Mesenchymal stem cell (in vitro differentiated cells and primary cell): ENCODE data around the gene PRR18.

Experiments
- DNase-seq: peaks from one replicate; pipeline ENCODE4 v3.0.0-alpha.2; 2013
- H2AFZ ChIP-seq: one replicate; pipeline ENCODE4 v1.6.1; 2013; ENCODE audit warnings: low read depth, mild to moderate bottlenecking, control low read depth, inconsistent platforms, low read length, moderate library complexity
- H2AK5ac ChIP-seq: 2 replicates; pipeline ENCODE4 v1.6.1; 2013; ENCODE audit warnings: low read length, moderate library complexity, mild to moderate bottlenecking, inconsistent platforms; ENCODE audit not compliant: severe bottlenecking
- H2BK120ac ChIP-seq: one replicate; pipeline ENCODE4 v1.6.1; 2013; ENCODE audit warnings: low read depth, mild to moderate bottlenecking, inconsistent platforms, low read length, moderate library complexity
- H2BK12ac ChIP-seq, 2 experiments: one replicate each; pipeline ENCODE4 v1.6.1; 2013; ENCODE audit warnings: inconsistent platforms in 2 of 2, low read length in 2 of 2, mild to moderate bottlenecking in 2 of 2, moderate library complexity in 2 of 2, control low read depth in 1 of 2
- H2BK15ac ChIP-seq: one replicate; pipeline ENCODE4 v1.6.1; 2013; ENCODE audit warnings: mild to moderate bottlenecking, low read depth, inconsistent platforms; ENCODE audit not compliant: poor library complexity, severe bottlenecking
- H2BK5ac ChIP-seq: 2 replicates; pipeline ENCODE4 v1.6.1; 2013; ENCODE audit warnings: low read depth, mild to moderate bottlenecking, low read length, control low read depth, inconsistent platforms; ENCODE audit not compliant: poor library complexity, severe bottlenecking
- H3K14ac ChIP-seq, 2 experiments: one replicate each; pipeline ENCODE4 v1.6.1; 2013; ENCODE audit warnings: inconsistent platforms in 2 of 2, low read length in 2 of 2, control low read depth in 1 of 2, mild to moderate bottlenecking in 1 of 2, moderate library complexity in 1 of 2
- H3K18ac ChIP-seq, 2 experiments: one replicate each; pipeline ENCODE4 v1.6.1; 2013; ENCODE audit warnings: inconsistent platforms in 2 of 2, low read length in 2 of 2, control low read depth in 1 of 2, low read depth in 1 of 2, mild to moderate bottlenecking in 1 of 2
- H3K23ac ChIP-seq, 2 experiments: one replicate each; pipeline ENCODE4 v1.6.1; 2013; ENCODE audit warnings: inconsistent platforms in 2 of 2, low read length in 2 of 2, mild to moderate bottlenecking in 2 of 2, moderate library complexity in 2 of 2, control low read depth in 1 of 2
- H3K27ac ChIP-seq: 2 replicates; pipeline ENCODE4 v1.5.1; 2013; ENCODE audit warnings: mild to moderate bottlenecking, moderate library complexity, low read length, control low read depth, inconsistent platforms; ENCODE audit not compliant: poor library complexity, severe bottlenecking
- H3K27me3 ChIP-seq, 2 experiments: 2 replicates each; pipeline versions ENCODE4 v1.6.1 to v1.7.0; 2013; ENCODE audit warnings: low read length in 2 of 2, mild to moderate bottlenecking in 2 of 2, moderate library complexity in 2 of 2, control low read depth in 1 of 2, inconsistent platforms in 1 of 2; ENCODE audit not compliant: control insufficient read depth in 1 of 2, insufficient read depth in 1 of 2
- H3K36me3 ChIP-seq, 2 experiments: 2 replicates each; pipeline versions ENCODE4 v1.6.1 to v1.7.0; 2013; ENCODE audit warnings: low read length in 2 of 2, control low read depth in 1 of 2, inconsistent platforms in 1 of 2, low read depth in 1 of 2, mild to moderate bottlenecking in 1 of 2; ENCODE audit not compliant: insufficient read depth in 2 of 2, control insufficient read depth in 1 of 2
- H3K4ac ChIP-seq, 2 experiments: one replicate each; pipeline ENCODE4 v1.6.1; 2013; ENCODE audit warnings: inconsistent platforms in 2 of 2, low read length in 2 of 2, mild to moderate bottlenecking in 2 of 2, moderate library complexity in 2 of 2, control low read depth in 1 of 2, low read depth in 1 of 2
- H3K4me1 ChIP-seq: 2 replicates; pipeline ENCODE4 v1.6.1; 2013; ENCODE audit warnings: low read depth, low read length, control low read depth; ENCODE audit not compliant: control insufficient read depth, insufficient read depth
- H3K4me2 ChIP-seq: 2 replicates; pipeline ENCODE4 v1.6.1; 2013; ENCODE audit warnings: low read length, mild to moderate bottlenecking, inconsistent platforms; ENCODE audit not compliant: poor library complexity, severe bottlenecking
- H3K4me3 ChIP-seq, 2 experiments: 2 replicates each; pipeline versions ENCODE4 v1.5.1 to v1.7.0; 2013; ENCODE audit warnings: low read length in 2 of 2, mild to moderate bottlenecking in 2 of 2, control low read depth in 1 of 2, low read depth in 1 of 2; ENCODE audit not compliant: insufficient read depth in 1 of 2
- H3K79me1 ChIP-seq: replicated peaks from 2 replicates; pipeline ENCODE4 v1.6.1; 2013; ENCODE audit warnings: mild to moderate bottlenecking, control low read depth, low read length, inconsistent platforms; ENCODE audit not compliant: poor library complexity, severe bottlenecking
- H3K9ac ChIP-seq: 2 replicates; pipeline ENCODE4 v1.7.0; 2013; ENCODE audit warnings: mild to moderate bottlenecking, low read length, moderate library complexity
- H3K9me3 ChIP-seq: 2 replicates; pipeline ENCODE4 v1.7.0; 2013; ENCODE audit warnings: mild to moderate bottlenecking, low read length; ENCODE audit not compliant: control insufficient read depth
- H4K8ac ChIP-seq: one replicate; pipeline ENCODE4 v1.6.1; 2013; ENCODE audit warnings: inconsistent platforms, mild to moderate bottlenecking, low read length, moderate library complexity
- H4K91ac ChIP-seq: one replicate; pipeline ENCODE4 v1.6.1; 2013; ENCODE audit warnings: mild to moderate bottlenecking, low read length, inconsistent platforms
- WGBS: methylation state at CpG from one replicate; pipeline ENCODE4 v1.1.7; 2013; ENCODE audit warnings: mixed read lengths; 5-methylcytosine and 5-hydroxymethylcytosine counted together

Gene PRR18

DNA sequence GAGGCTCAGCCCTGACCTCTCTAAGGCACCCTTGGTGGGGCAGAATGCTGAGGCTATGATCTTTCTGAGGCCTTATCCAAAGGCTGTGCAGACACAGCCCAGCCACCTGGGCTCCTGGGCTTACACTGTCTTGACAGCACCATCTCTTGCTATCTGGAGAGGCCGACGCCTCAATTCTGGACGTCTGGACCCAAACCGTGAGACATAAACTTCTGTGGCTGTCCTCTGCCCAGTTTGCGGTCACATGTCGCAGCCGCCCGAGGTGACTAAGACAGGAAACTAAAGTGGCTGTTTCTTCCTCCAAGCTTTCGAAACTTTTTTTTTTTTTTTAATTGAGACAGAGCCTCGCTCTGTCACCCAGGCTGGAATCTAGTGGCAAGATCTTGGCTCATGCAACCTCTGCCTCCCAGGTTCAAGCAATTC, 49.3 kb downstream of the PRR18 start:
- Histone ChIP-seq H3K4me2 (no peak overlapping the region), H3K14ac (no peak overlapping the region), H2BK15ac (no peak overlapping the region), H3K79me1 (no peaks in the 10 kb centered on the region), H3K27me3 (peaks cover 3 to 26% of the 10 kb centered on the region in 2 experiments), H2AK5ac (no peak overlapping the region), H4K8ac (no peak overlapping the region), H3K36me3 (no peaks in the 10 kb centered on the region), H2AFZ (no peak overlapping the region), H3K18ac (no peak overlapping the region), H3K9me3 (no peaks in the 10 kb centered on the region), H3K9ac (no peak overlapping the region), H2BK120ac (no peak overlapping the region), H2BK12ac (no peak overlapping the region), H4K91ac (no peak overlapping the region), H3K4ac (no peak overlapping the region), H3K4me3 (no peak overlapping the region), H2BK5ac (no peak overlapping the region), H3K27ac (no peak overlapping the region), H3K4me1 (peaks cover under 1% of the 10 kb centered on the region), H3K23ac (no peak overlapping the region)
- peak; percentile 45 for DNase-seq
- WGBS, result 68% methylated on average over 10 of the region's 10 CpGs

DNA sequence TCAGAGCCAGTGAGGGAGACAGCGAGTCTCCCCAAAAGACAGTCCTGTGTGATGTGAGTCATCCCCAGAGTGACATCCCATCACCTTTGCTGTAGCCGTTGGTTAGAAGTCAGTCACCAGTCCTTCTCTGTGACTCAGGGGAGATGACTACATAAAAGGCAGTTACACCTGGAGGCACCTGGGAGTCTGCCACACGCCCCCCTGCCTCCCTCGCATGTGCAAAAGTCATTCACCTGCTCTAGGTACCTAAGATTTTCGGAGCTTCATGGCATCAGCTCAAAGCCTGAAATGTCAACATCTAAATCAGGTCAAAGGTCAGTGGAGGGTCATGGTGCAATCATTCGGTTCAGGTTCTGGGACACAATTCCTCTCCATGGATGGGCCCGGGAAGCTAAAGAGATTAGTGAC, 50.3 kb downstream of the PRR18 start:
- Histone ChIP-seq H3K18ac (no peak overlapping the region), H3K9me3 (no peaks in the 10 kb centered on the region), H3K4ac (no peak overlapping the region), H2BK120ac (no peak overlapping the region), H2AFZ (no peak overlapping the region), H3K79me1 (no peaks in the 10 kb centered on the region), H3K4me3 (no peak overlapping the region), H4K8ac (no peak overlapping the region), H3K23ac (no peak overlapping the region), H2BK12ac (no peak overlapping the region), H2BK15ac (no peak overlapping the region), H3K9ac (no peak overlapping the region), H2BK5ac (no peak overlapping the region), H3K4me2 (no peak overlapping the region), H3K14ac (no peak overlapping the region), H3K36me3 (no peaks in the 10 kb centered on the region), H4K91ac (no peak overlapping the region), H3K27ac (no peak overlapping the region), H3K4me1 (peaks cover 8% of the 10 kb centered on the region), H3K27me3 (peaks cover 12 to 35% of the 10 kb centered on the region in 2 experiments), H2AK5ac (no peak overlapping the region)
- 77% methylated on average over 7 of the region's 7 CpGs for WGBS
- no peak for DNase-seq
